Posterior cingulate gyrus (tissue), 11 donors: ENCODE data around the gene MLEC.

Source experiments
- DNase-seq, 10 donors: peaks; one replicate each; pipeline versions ENCODE4 v3.0.0 to v3.0.0-alpha.2; 2020 to 2021; ENCODE audit warnings: mixed read lengths in 3 of 10
- intact Hi-C: fragments of 100-400 bp; cut with DNase I; formaldehyde crosslinking; loops from one replicate; pipeline ENCODE4 v1.15.1; 2023

The MLEC gene

DNA sequence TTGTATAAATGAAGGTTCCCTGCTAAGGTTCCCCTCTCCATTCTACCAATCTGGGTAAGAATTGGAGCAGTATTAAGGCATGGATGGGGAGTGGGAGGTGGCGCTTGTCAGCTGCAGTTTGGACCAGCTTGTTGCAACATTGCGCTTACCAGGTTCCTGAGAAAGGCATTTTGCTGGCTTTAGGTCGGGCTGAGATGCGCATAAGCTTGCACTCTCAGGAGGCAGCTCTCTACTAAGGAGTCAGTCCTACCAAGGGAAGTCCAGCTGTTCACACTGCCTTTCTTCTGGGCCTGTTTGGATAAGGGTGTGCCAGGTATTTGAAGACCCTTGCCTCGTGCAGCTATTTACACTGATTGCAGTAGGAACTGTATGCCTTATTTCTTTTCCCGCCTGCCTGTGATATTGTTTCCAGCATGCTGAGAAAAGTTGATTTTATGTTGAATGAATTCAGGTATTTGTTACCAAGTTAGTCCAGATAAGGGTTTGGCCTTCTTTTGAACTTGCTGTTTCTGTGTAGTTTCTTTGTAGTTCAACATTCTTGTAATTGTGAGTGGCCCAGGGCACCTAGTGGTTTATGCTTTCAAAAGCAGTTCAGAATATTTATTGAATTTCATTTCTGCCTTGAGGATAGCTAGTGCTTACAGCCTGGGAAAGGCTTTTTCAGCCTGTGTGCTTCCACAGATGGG, 2.6 kb downstream of the MLEC start:
- DNase-seq: no peak
- intact Hi-C loops: no loop called here

DNA sequence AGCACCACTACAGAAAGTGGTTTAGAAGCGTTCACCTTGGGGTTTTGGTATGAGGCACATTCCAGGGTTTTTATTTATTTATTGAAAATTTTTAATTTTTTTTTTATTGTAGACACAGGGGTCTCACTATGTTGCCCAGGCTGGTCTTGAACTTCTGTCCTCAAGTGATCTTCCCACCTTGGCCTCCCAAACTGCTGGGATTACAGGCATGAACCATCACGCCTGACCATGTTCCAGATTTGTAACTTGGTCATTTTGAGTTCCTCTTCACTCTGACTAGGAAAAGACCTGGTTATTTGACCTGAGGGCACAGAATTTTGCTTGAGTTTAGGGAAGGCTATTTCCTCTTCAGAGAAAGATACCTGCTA, 3.1 kb downstream of the MLEC start:
- DNase-seq: no peak
- intact Hi-C loops: no loop called here

DNA sequence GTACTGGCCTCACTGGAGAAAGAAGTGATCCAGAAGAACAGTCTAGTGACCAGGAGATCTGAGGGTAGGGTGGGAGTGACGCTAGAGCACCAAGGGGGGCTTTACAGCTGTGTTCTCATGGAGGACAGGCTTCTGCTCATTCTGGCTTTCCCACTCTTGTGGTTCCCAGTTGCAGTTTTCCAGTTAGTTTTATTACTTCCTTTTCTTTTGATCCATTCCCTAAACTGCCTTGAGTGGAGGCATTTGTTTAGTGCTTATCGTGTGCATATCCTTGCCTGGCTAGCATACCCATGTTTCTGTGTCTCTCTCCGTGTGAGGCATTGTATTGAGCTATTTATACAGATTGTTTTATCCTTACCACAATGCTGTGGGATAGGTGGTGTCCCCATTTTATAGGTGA, 4.0 kb downstream of the MLEC start:
- intact Hi-C loops: no loop called here
- DNase-seq: no peak

DNA sequence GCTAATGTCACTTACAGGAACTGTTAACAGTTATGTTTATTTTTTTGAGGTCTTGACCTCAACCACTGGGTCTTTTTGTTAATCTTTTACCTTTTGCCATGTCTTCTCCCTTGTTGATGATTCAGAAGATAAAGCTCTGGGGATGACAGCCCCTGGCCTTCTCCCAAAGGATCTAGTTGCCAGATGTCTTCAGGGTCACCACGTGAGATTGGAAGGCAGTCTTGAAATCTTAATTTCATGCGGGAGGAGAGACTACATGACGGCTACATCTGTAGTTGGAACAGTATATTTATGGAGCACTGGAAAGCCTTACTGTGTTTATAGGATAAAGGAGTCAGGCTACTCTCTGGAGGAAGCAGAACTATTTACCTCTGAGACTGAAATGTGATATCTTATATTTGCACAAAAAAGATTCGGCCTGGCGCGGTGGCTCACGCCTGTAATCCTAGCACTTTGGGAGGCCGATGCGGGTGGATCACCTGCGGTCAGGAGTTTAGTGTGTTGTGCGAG, 5.6 kb downstream of the MLEC start:
- no peak for DNase-seq
- intact Hi-C loops: no loop called here

DNA sequence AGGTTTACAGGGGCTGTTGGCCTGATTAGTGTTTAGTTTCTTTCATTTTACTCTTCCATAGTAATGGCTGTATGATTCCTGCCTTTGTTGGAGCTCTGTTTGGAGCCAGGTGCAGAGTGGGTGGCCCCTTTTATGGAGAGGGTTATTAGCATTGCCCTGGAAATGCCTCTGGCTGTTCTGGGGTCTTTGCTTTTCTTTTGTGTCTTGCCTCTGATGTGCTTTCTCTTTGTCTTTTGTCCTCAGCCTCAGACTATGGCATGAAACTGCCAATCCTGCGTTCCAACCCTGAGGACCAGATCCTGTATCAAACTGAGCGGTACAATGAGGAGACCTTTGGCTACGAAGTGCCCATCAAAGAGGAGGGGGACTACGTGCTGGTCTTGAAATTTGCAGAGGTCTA, 6.9 kb downstream of the MLEC start:
- intact Hi-C loops: no loop called here
- no peak for DNase-seq

DNA sequence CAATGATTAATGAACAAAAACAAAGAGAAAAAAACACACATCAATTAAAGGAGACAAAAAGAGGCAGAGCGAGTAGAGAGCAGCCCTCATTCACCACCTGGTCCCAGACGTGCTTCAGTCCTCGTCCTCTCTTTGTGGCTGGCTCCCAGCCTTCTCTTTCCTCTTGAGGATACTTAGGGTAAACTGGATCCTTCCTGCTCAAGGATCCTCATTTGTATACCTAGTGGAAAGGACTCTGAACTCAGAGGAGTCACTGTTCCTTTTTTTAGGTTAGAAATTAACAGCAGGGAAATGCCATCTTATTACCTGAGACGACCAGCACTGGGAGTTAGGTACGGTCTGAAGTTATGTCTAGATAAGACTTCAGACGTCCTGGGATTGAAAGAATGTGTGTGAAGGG, 9.7 kb downstream of the MLEC start:
- no peak for DNase-seq
- intact Hi-C loops: no loop called here

DNA sequence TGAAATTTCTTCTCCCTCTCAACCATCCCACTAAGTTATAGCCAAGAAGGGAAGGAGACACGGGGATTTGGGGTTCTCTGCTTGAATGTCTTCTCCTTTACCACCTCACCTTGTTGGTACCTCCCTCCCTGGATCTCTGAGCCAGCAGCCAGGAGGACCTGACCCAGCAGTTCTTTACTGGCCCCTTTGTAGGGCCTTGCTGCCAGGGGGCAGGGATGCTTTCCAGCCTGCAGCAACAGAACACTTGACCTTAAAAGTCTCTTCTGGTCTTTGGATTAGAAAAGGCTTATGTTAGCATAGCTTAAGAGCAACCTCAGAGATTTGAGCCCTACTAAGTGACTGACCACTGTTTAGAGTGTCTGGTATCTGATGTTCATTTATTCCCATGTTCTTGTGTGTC, 10.4 kb downstream of the MLEC start:
- no peak for DNase-seq
- intact Hi-C loops: no loop called here

DNA sequence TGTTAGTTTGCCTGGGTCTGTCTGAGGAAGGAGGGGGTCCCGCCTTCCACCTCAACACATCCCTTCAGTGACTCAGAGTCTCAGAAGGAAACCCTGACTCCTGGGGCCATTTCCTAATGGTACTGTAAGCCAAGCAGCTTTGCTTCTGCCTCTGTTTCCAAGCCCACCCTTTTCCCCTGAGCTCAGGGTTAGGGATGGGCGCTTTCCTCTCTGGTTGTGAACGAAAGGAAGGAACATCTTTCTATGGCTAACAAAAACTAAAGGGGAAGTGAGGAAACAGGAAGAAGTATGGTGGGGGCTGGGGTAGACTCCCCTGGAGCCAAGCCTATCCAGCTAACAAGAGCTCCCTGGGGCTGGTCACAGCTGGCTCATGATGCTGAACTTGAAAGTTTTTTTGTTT, 11.7 kb downstream of the MLEC start:
- intact Hi-C loops: no loop called here

DNA sequence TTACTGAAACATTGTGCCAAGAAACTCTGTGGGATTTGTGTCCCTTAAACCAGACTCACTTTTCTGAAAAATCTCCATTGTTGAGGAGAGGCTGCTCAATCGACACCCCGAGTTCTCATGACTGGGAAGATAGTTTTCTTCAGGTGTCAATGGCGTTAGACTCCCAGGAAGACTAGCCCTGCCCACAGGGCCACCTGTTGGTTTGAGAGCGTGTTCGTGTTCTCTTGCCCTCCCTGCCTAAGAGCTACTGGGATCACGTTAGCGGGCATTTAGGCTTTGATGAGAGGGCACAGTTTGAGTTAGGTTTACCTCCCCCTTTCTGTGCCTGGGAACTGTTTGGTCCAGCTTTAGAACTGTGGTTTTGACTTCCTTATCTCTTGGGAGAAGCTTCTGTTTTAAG, 12.6 kb downstream of the MLEC start:
- DNase-seq: no peak
- intact Hi-C loops: no loop called here

More for the DNA sequence above, 11.7 kb downstream of the MLEC start:
- DNase-seq: no peak

DNA sequence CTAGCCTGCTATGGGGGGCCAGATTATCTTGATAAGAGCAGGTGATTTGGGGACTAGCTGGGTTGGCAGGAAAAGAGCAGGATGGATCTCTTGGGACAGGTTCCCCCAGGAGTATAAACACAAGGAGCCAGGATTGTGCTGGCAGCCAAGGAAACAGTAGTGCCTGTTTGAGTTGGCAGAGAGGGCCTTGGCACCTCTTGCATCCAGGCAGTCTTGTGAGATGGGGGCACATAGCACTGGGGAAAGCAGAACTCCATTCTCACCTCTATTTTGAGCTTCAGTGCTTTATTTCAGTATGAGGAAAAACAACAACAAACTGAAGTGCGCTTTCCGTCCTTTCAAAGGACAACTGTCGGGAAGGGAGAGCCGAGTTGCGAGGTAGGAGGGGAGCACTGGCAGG, 13.9 kb downstream of the MLEC start:
- intact Hi-C loops: no loop called here
- no peak for DNase-seq

DNA sequence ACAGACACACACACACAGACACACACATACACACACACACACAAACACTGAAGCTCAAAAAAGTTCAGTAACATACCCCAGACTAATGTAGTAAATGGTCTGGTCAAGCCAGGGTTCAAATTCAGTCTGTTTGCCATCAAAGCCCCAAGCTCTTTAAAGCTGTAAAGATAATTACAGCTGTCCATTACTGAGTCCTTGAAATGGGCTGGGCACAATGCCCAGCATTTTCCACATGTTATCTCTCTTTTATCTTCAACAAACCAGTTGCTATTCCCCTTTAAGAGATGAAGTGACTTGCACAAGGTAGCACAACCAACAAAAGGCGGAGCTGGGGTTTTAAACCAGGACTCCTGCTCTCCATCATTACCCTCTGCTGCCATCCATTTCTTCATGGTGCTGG, 15.7 kb downstream of the MLEC start:
- no peak for DNase-seq
- intact Hi-C loops: no loop called here

DNA sequence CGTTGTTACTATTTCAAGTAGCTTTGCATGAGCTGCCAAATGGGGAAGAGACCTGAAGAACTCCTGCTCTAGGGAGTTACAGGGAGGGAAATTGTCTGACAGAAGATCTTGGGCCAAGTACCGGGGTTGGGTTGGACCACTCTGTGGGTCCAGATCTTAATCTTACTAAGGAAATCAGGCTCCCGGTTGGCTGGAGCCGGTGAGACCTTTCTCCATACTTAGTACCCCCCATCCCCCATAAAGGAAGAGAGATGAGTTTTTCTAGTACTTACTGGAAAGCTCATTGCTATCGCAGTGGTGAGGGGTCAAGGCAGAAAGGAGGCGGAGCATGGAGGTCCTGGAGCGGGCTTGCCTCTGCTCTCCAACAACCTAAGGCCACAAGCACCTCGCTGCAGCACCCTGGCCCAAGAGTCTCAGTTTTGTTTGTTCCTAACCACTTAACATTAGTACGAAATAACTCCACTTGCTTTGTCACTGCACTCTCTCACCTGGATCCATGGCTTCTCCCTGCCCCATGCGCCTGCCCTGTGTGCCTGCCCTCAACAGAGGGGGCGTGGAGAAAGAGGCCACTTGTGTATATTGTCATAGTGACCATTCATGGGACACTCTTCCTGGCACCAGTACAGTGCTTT, 16.5 kb downstream of the MLEC start:
- no peak for DNase-seq
- intact Hi-C loops: no loop called here

DNA sequence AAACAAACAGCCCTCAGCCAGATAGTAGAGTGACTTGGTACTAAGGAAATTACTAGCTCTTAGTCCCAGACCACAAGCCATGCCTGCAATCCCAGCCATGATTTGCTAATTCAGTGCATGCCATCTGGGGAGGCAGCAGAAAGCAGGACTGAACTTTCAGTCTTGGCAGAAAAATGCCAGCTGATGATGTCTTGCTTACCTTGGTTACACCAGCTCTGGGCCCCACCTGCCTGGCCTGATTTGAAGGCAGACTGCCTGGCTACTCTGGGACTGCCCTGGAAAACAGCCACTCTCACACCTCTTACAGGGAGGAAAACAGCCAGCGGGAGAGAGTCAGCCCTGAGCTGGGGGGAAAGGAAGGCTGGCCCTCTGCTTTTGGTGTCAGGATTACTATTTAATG, 18.7 kb downstream of the MLEC start:
- DNase-seq: no peak
- intact Hi-C loops: no loop called here

DNA sequence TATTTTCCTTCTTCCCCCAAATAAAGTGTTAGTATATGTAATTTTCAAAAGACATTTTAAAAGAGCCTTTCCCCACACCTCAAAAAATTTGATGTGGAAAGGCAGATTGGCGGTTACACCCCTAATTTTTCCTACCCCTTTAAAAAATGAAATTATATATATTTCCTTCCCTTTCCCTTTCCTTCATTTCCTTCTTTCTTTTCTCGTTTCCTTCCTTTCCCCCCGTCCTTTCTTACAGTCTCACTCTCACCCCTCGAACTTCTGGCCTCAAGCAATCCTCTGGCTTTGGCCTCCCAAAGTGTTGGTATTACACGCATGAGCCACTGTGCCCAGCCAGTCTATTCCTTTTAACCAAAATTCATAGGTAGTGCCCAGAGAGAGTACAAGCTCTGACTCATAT, 19.1 kb downstream of the MLEC start:
- no peak for DNase-seq
- intact Hi-C loops: no loop called here

DNA sequence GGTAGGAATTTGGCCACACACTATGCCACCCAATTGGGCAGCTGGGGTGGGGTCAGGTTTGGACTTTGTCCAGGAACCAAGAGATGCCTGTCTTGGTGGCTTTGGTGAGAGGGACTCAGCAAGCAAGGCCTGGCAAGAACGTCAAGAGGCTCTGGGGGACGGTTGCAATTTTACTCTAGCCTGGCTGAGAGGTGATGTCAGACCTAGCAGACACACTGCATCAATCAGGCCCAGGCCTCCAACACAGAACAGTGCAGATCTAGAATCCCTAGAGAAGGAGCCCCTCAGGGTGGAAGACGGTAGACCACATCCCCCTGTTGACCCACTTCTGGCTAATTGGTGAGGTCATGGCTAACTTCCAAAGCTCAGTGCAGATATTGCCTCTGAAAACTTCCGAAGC, 21.7 kb downstream of the MLEC start:
- DNase-seq: no peak
- intact Hi-C loops: no loop called here

DNA sequence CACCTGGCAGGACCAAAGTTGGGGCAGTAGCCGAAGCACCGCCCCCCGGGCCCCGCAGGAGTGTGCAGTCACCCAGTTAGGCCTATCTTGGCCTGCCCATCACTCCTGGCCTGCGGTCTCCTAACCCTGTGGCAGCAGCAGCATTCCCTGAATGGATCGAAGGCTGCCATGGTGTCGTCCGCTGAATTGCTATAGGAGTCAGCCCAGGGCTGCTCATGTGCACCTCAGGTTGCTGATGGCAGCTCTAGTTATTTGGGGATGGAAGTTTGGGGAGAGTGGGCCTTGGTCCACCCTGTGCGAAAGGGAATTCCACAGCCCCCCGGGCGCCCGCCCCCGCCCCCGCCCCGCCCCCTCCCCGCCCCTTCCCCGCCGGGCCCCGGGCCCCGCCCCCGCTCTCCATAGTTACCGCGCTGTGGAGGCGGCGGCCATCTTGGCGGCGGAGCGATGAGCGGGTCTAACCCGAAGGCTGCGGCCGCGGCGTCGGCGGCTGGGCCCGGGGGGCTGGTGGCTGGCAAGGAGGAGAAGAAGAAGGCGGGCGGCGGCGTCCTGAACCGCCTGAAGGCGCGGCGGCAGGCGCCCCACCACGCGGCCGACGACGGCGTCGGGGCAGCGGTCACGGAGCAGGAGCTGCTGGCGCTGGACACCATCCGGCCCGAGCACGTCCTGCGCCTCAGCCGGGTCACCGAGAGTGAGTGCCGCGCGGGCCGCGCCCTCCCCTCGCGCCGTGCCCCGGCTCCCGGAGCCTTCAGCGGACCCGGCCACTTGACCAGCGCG, 23.3 kb downstream of the MLEC start, which contains the start of gene UNC119B:
Gene UNC119B, plus strand, starts transcription at position 428 of the 774 bp plus-strand sequence. Its CDS starts 17 bp downstream, at position 445.
- intact Hi-C loops: no loop called here
- DNase-seq: peak; percentile 62 to 95 (median 74)

DNA sequence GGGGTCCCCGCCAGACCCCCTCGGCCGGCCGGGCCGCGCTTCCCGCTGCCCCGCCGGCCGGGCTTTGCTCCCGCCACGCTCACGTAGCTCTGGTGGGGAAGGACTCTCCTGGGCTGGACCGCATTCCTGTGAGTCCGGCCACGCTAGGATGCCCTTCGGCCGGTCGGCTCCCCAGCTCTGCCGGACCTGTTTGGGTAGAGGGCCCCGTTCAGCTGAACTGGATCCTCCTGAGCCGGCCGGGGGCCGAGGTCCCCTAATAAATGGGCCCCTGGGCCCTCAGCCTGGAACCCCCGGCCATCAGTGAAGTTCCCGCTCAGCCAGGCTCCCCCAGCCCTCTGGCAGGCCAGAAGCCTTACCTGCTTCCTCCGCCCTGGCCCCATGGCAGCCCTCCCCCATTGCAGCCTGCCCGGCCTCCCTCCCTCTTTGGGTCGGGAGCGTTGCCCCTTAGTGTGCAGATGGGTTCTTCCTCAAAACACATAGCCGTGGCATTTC, 23.9 kb downstream of the MLEC start:
- intact Hi-C loops: no loop called here
- DNase-seq: peak in 3 of 10 donors; percentile 17 to 81 (median 29)

DNA sequence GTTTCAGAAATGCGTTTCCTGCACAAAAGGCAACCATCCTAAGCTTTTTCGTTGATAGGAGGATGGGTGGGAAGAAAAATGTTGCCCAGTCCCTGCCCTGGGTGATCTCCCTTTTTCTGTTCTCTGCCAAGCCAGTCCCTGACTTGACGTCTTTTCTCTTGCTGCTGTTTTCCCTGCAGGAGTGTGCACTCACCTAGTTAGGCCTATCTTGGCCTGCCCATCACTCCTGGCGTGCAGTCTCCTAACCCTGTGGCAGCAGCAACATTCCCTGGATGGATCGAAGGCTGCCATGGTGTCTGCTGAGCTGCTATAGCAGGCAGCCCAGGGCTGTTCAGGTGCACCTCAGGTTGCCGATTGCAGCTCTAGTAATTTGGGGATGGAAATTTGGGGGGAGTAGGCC, 24.5 kb downstream of the MLEC start:
- DNase-seq: no peak
- intact Hi-C loops: no loop called here

DNA sequence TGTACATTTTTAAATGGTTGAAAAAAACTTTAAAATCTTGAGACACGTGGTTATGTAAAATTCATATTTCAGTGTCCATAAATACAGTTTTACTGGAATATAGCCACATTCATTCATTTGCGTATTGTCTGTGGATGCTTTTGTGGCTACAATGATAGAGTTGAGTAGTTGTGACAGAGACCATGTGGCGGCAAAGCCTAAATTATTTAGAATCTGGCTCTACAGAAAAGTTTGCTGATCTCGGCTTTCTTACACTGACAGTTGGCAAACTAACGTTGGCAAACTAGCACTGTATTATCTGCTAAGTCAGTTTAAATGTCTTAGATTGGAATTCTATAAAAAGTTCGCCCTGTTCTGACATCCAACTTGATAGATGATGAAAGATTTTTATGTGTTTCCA, 25.7 kb downstream of the MLEC start:
- DNase-seq: no peak
- intact Hi-C loops: loop anchor here (2.0 kb wide), 1 partner anchor 26 kb away; the partner anchor contains the start of gene MLEC

DNA sequence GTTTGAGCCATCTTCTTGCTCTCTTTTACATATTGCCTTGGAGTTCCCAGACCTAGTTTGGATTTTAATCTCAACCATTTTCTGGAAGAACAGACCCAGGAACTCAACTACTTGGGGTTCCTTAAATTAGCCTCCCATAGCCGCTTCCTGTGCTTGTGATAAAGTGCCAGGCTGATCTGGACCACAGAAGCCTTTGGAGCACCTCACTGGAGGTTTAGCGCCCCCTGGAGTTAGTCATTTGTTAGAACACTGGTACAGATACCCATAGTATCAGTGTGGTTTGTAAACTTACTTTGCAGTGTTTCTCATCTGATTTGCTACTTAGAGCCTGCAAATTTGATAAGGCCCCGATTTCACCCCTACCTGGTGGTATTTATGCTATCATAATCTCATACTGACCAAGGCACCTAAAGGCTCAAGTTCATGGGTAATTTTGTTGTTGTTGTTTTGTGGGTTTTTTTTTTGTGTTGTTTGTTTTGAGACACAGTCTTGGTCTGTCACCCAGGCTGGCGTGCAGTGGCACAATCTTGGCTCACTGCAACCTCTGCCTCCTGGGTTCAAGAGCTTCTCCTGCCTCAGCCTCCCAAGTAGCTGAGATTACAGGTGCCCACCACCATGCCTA, 27.0 kb downstream of the MLEC start:
- peak in 6 of 10 donors; percentile 56 to 93 (median 70) for DNase-seq

DNA sequence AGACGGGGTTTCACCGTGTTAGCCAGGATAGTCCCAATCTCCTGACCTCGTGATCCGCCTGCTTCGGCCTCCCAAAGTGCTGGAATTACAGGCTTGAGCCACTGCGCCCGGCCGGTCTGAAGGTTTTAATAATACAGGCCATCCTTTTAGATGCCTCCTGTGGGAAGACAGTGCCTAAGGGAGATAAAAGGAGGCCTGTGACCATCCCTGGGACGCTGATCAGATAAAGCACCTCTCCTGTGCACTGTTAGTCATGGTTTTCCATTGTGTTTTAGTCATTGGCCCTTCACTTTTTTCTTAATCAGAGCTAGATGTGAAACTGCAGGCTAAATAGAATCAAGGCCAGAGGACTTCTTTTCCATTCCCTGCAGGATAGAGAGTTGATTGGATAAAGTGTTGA, 31.1 kb downstream of the MLEC start:
- no peak for DNase-seq
- intact Hi-C loops: no loop called here

More for the DNA sequence above, 27.0 kb downstream of the MLEC start:
- intact Hi-C loops: loop anchor here (1.0 to 2.0 kb wide), 3 partner anchors 27 to 131 kb away; partner anchors contain the start of gene MLEC
